Sigmoid colon (tissue), 4 donors: ENCODE data around the gene PLEKHG5.

Experiments
- CTCF ChIP-seq, 4 experiments: fragments of 450-650 bp in 3 of 4; fragments of 200-600 bp in 1 of 4; IDR thresholded peaks; one replicate each; pipeline ENCODE4 v1.5.1; 2016 to 2019; ENCODE audit warnings: antibody characterized with exemption in 4 of 4, mild to moderate bottlenecking in 3 of 4, moderate library complexity in 2 of 4
- EP300 ChIP-seq, 4 donors: sonication (generic); formaldehyde crosslinking; IDR thresholded peaks; one replicate each; pipeline ENCODE4 v1.6.1; 2017; ENCODE audit warnings: antibody characterized with exemption in 4 of 4
- POLR2A ChIP-seq, 2 donors: fragments of 450-650 bp; IDR thresholded peaks; one replicate each; pipeline ENCODE4 v1.6.1; 2016; ENCODE audit warnings: antibody characterized with exemption in 2 of 2, mild to moderate bottlenecking in 2 of 2, moderate library complexity in 2 of 2
- POLR2AphosphoS5 ChIP-seq, 4 donors: sonication (generic); formaldehyde crosslinking; IDR thresholded peaks; one replicate each; pipeline ENCODE4 v1.6.1; 2017; ENCODE audit warnings: antibody characterized with exemption in 4 of 4

- TF ChIP-seq CTCF (IDR thresholded peaks at IDR 0.05) (no peak), POLR2AphosphoS5 (IDR thresholded peaks at IDR 0.05) (no peak), EP300 (IDR thresholded peaks at IDR 0.05) (no peak), POLR2A (IDR thresholded peaks at IDR 0.05) (no peak)
Observed at GRCh38 chr1:6485168-6486101, 6.0 kb downstream of the PLEKHG5 start.
